ENCODE measurements around the gene TRIM45. TPM values are rescaled to one million over a fixed set of nuclear protein-coding genes. Genes with fewer than 3 reads are reported as not detected.

TRIM45 gene
- total and polyA plus RNA-seq, 2 donors (not counting 1 experiment from before 2014, with no cell fraction given), result 0.64 to 2.5 TPM

GRCh38 chr1:117092594-117092993, 29.0 kb downstream of the TRIM45 start:
- H3K4me1 ChIP-seq (ENCODE audit: control insufficient read depth in 2 of 2, insufficient read depth in 2 of 2, low read length in 2 of 2), result peaks cover 0 to 2% of the 10 kb centered on the region in 2 donors
- no peak overlapping the region for H3K4me2 ChIP-seq (replicated peaks; ENCODE audit: low read depth, low read length, poor library complexity, severe bottlenecking)
- no peaks in the 10 kb centered on the region for H4K20me1 ChIP-seq (ENCODE audit: control insufficient read depth, insufficient read depth, low read length, poor library complexity, severe bottlenecking)
- peaks cover 2 to 42% of the 10 kb centered on the region in 2 experiments for H3K36me3 ChIP-seq (replicated peaks in 1 of 2; ENCODE audit: control extremely low read depth in 1 of 2, control insufficient read depth in 1 of 2, extremely low read depth in 1 of 2, insufficient read depth in 2 of 2, low read length in 1 of 2)
- ChIA-PET CTCF (interaction anchor here (1.3 to 2.5 kb wide), 4 partner anchors 12 to 31 kb away, joined by 3 to 9 read pairs (median 4); no protein-coding TSS in a partner anchor), POLR2A (no interaction called here)
- Mint-ChIP-seq H3K9me3 (ENCODE audit: insufficient read depth) (no peaks in the 10 kb centered on the region), H3K27me3 (no peaks in the 10 kb centered on the region), H3K27ac (no peak overlapping the region), H3K4me3 (no peak overlapping the region), H3K4me1 (peaks cover 3% of the 10 kb centered on the region)
- intact Hi-C loops (cut with micrococcal nuclease), result no loop called here
- TF ChIP-seq EZH2 (IDR thresholded peaks at IDR 0.05; ENCODE audit: borderline replicate concordance, insufficient read depth, low read depth, low read length, poor library complexity, severe bottlenecking) (no peak), CTCF (IDR thresholded peaks at IDR 0.05) (no peak)
- no peaks in the 10 kb centered on the region for H3K27me3 ChIP-seq (replicated peaks in 1 of 4; ENCODE audit: control extremely low read depth in 1 of 4, control insufficient read depth in 3 of 4, insufficient read depth in 4 of 4, low read length in 3 of 4)
- H2AFZ ChIP-seq (ENCODE audit: insufficient read depth, low read depth, low read length, poor library complexity, severe bottlenecking), result no peak overlapping the region
- H3K4me3 ChIP-seq (ENCODE audit: control extremely low read depth in 1 of 5, extremely low read depth in 1 of 5, insufficient read depth in 1 of 5, low read depth in 2 of 5, low read length in 4 of 5), result no peak overlapping the region
- no peak overlapping the region for H3K27ac ChIP-seq (ENCODE audit: low read length in 2 of 2)
- 98% methylated on average over 5 of the region's 5 CpGs for WGBS (ENCODE audit: insufficient coverage)
- no peak overlapping the region for H3K9ac ChIP-seq (ENCODE audit: low read length)
- no peaks in the 10 kb centered on the region for H3K9me3 ChIP-seq (ENCODE audit: control extremely low read depth in 1 of 3, control insufficient read depth in 2 of 3, insufficient read depth in 1 of 3, low read length in 2 of 3)
- H3K79me2 ChIP-seq (ENCODE audit: control insufficient read depth, insufficient read depth, low read length), result no peaks in the 10 kb centered on the region
- DNase-seq, result no peak
- no peak for ATAC-seq (ENCODE audit: low read depth)

- no peak overlapping the region for H3K9ac ChIP-seq (ENCODE audit: low read length)
- ChIA-PET POLR2A (no interaction called here), CTCF (no interaction called here)
- ATAC-seq (ENCODE audit: low read depth), result no peak
- Mint-ChIP-seq H3K4me1 (peaks cover 3% of the 10 kb centered on the region), H3K27me3 (no peaks in the 10 kb centered on the region), H3K27ac (no peak overlapping the region), H3K9me3 (ENCODE audit: insufficient read depth) (no peaks in the 10 kb centered on the region), H3K4me3 (no peak overlapping the region)
- H2AFZ ChIP-seq (ENCODE audit: insufficient read depth, low read depth, low read length, poor library complexity, severe bottlenecking), result no peak overlapping the region
- no peak overlapping the region for H3K4me3 ChIP-seq (ENCODE audit: control extremely low read depth in 1 of 5, extremely low read depth in 1 of 5, insufficient read depth in 1 of 5, low read depth in 2 of 5, low read length in 4 of 5)
- no peaks in the 10 kb centered on the region for H3K9me3 ChIP-seq (ENCODE audit: control extremely low read depth in 1 of 3, control insufficient read depth in 2 of 3, insufficient read depth in 1 of 3, low read length in 2 of 3)
- no peak for TF ChIP-seq EZH2 (IDR thresholded peaks at IDR 0.05; ENCODE audit: borderline replicate concordance, insufficient read depth, low read depth, low read length, poor library complexity, severe bottlenecking)
- no peak for TF ChIP-seq CTCF (IDR thresholded peaks at IDR 0.05)
- H3K27me3 ChIP-seq (replicated peaks in 1 of 4; ENCODE audit: control extremely low read depth in 1 of 4, control insufficient read depth in 3 of 4, insufficient read depth in 4 of 4, low read length in 3 of 4), result no peaks in the 10 kb centered on the region
- H3K36me3 ChIP-seq (replicated peaks in 1 of 2; ENCODE audit: control extremely low read depth in 1 of 2, control insufficient read depth in 1 of 2, extremely low read depth in 1 of 2, insufficient read depth in 2 of 2, low read length in 1 of 2), result peaks cover 6 to 35% of the 10 kb centered on the region in 2 experiments
- H3K4me1 ChIP-seq (ENCODE audit: control insufficient read depth in 2 of 2, insufficient read depth in 2 of 2, low read length in 2 of 2), result peaks cover 0 to 2% of the 10 kb centered on the region in 2 donors
- H3K4me2 ChIP-seq (replicated peaks; ENCODE audit: low read depth, low read length, poor library complexity, severe bottlenecking), result no peak overlapping the region
- H3K79me2 ChIP-seq (ENCODE audit: control insufficient read depth, insufficient read depth, low read length), result no peaks in the 10 kb centered on the region
- no peaks in the 10 kb centered on the region for H4K20me1 ChIP-seq (ENCODE audit: control insufficient read depth, insufficient read depth, low read length, poor library complexity, severe bottlenecking)
- 100% methylated on average over 1 of the region's 2 CpGs for WGBS (ENCODE audit: insufficient coverage)
- no peak overlapping the region for H3K27ac ChIP-seq (ENCODE audit: low read length in 2 of 2)
- DNase-seq, result no peak
- intact Hi-C loops (cut with micrococcal nuclease), result no loop called here
These were observed 31.6 kb downstream of the TRIM45 start for GRCh38 chr1:117089996-117090395.
